ENCODE measurements around the gene RAB1A. TPM values are rescaled to one million over a fixed set of nuclear protein-coding genes. Genes with fewer than 3 reads are reported as not detected.

Gene RAB1A
- total RNA-seq, 1 experiment from 2014 or later: 119 TPM

DNA sequence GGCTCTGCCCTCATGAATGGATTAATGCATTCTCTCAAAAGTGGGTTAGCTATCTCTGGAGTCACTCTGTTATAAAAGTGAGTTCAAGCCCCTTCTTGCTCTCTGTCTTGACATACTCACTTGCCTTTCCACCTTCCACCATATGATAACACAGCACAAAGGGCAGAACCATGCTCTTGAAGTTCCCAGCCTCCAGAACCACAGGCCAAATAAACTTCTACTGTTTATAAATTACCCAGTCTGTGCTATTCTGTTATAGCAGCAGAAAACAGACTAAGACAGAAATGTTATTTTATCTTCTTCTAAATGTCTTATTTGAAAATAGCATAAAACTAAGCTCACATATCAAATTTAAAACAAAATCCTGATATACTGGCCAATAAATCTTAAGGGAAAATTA lies 15.0 kb downstream of the RAB1A start:
- ChIA-PET POLR2A (ENCODE audit: low non-redundant PET) (no interaction called here), CTCF (no interaction called here)
- no peaks in the 10 kb centered on the region for H3K9me3 ChIP-seq (ENCODE audit: low read depth, low read length, poor library complexity, severe bottlenecking)
- no peak overlapping the region for H3K27ac ChIP-seq (ENCODE audit: low read depth, low read length, poor library complexity, severe bottlenecking)
- intact Hi-C loops (cut with micrococcal nuclease; ENCODE audit: unreplicated experiment): no loop called here
- H3K4me3 ChIP-seq (ENCODE audit: low read depth, low read length, poor library complexity, severe bottlenecking): no peak overlapping the region
- H3K4me1 ChIP-seq (ENCODE audit: insufficient read depth, low read length, poor library complexity, severe bottlenecking): no peaks in the 10 kb centered on the region
- BruUV-seq (replicated peaks): no TSS peak
- no peaks in the 10 kb centered on the region for H3K36me3 ChIP-seq (ENCODE audit: insufficient read depth, low read length, poor library complexity, severe bottlenecking)
- no peak for DNase-seq (ENCODE audit: low spot score)
- no peaks in the 10 kb centered on the region for H3K27me3 ChIP-seq (replicated peaks; ENCODE audit: insufficient read depth, low read depth, low read length, poor library complexity)
- TF ChIP-seq, protein P1, sequence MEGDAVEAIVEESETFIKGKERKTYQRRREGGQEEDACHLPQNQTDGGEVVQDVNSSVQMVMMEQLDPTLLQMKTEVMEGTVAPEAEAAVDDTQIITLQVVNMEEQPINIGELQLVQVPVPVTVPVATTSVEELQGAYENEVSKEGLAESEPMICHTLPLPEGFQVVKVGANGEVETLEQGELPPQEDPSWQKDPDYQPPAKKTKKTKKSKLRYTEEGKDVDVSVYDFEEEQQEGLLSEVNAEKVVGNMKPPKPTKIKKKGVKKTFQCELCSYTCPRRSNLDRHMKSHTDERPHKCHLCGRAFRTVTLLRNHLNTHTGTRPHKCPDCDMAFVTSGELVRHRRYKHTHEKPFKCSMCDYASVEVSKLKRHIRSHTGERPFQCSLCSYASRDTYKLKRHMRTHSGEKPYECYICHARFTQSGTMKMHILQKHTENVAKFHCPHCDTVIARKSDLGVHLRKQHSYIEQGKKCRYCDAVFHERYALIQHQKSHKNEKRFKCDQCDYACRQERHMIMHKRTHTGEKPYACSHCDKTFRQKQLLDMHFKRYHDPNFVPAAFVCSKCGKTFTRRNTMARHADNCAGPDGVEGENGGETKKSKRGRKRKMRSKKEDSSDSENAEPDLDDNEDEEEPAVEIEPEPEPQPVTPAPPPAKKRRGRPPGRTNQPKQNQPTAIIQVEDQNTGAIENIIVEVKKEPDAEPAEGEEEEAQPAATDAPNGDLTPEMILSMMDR (conservative IDR thresholded peaks at IDR 0.05; ENCODE audit: low read depth, low read length): no peak
- TF ChIP-seq EZH2 (IDR thresholded peaks at IDR 0.05; ENCODE audit: borderline replicate concordance, low read depth, low read length, poor library complexity, severe bottlenecking): no peak

DNA sequence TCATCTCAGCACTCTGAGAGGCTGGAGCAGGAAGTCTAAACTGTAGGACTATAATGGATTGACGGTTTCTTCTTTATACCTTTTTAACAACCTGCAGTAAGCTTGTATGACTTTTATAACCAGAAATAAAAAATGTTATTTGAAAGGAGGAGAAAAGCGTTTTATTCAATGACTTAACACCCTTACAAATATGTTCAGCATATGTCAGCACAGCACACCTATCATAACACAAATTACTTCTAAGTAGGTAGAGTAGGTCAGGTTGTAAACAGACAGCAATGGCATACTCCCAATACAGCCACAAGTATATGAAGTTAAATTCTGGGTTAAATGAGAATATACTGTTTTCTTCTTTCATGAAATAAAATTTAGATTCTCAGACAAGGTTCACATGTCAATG lies 16.1 kb downstream of the RAB1A start:
- POLR2A ChIA-PET (ENCODE audit: low non-redundant PET): no interaction called here
- intact Hi-C loops (cut with micrococcal nuclease; ENCODE audit: unreplicated experiment): no loop called here

DNA sequence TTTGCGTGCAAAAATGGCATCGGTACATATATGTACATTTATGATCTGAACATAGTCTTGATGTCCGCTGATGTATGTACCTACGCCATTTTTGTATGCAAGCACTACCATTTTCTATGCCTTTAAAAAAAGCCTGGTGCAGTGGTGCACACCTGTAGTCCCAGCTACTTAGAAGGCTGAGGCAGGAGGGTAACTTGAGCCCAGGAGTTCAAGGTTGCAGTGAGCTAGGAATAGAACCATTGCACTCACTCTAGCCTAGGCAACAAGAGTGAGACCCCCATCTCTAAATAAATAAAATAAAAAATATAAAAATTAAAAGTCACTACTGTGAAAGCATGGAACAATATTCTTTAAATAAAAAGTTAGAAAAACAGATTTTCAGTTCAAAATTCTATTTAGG lies 16.7 kb downstream of the RAB1A start:
- CTCF ChIA-PET: no interaction called here
- Histone ChIP-seq H3K27me3 (replicated peaks; ENCODE audit: insufficient read depth, low read depth, low read length, poor library complexity) (no peaks in the 10 kb centered on the region), H3K4me3 (ENCODE audit: low read depth, low read length, poor library complexity, severe bottlenecking) (no peak overlapping the region), H3K9me3 (ENCODE audit: low read depth, low read length, poor library complexity, severe bottlenecking) (no peaks in the 10 kb centered on the region), H3K4me1 (ENCODE audit: insufficient read depth, low read length, poor library complexity, severe bottlenecking) (no peaks in the 10 kb centered on the region), H3K27ac (ENCODE audit: low read depth, low read length, poor library complexity, severe bottlenecking) (no peak overlapping the region), H3K36me3 (ENCODE audit: insufficient read depth, low read length, poor library complexity, severe bottlenecking) (peaks cover 3% of the 10 kb centered on the region)
- no peak for DNase-seq (ENCODE audit: low spot score)
- TF ChIP-seq, protein P1 (conservative IDR thresholded peaks at IDR 0.05; ENCODE audit: low read depth, low read length): no peak
- no peak for TF ChIP-seq EZH2 (IDR thresholded peaks at IDR 0.05; ENCODE audit: borderline replicate concordance, low read depth, low read length, poor library complexity, severe bottlenecking)
- POLR2A ChIA-PET (ENCODE audit: low non-redundant PET): no interaction called here
- BruUV-seq (replicated peaks): no TSS peak
- intact Hi-C loops (cut with micrococcal nuclease; ENCODE audit: unreplicated experiment): no loop called here

More for the DNA sequence above, 16.1 kb downstream of the RAB1A start:
- TF ChIP-seq, protein P1 (conservative IDR thresholded peaks at IDR 0.05; ENCODE audit: low read depth, low read length): no peak
- no peak for TF ChIP-seq EZH2 (IDR thresholded peaks at IDR 0.05; ENCODE audit: borderline replicate concordance, low read depth, low read length, poor library complexity, severe bottlenecking)
- Histone ChIP-seq H3K27ac (ENCODE audit: low read depth, low read length, poor library complexity, severe bottlenecking) (no peak overlapping the region), H3K9me3 (ENCODE audit: low read depth, low read length, poor library complexity, severe bottlenecking) (no peaks in the 10 kb centered on the region), H3K36me3 (ENCODE audit: insufficient read depth, low read length, poor library complexity, severe bottlenecking) (no peaks in the 10 kb centered on the region), H3K27me3 (replicated peaks; ENCODE audit: insufficient read depth, low read depth, low read length, poor library complexity) (no peaks in the 10 kb centered on the region), H3K4me1 (ENCODE audit: insufficient read depth, low read length, poor library complexity, severe bottlenecking) (no peaks in the 10 kb centered on the region), H3K4me3 (ENCODE audit: low read depth, low read length, poor library complexity, severe bottlenecking) (no peak overlapping the region)
- CTCF ChIA-PET: no interaction called here
- no peak for DNase-seq (ENCODE audit: low spot score)
- BruUV-seq (replicated peaks): no TSS peak

All from A673 (cell line).